Epithelial cell of proximal tubule (primary cell): Measurements from ENCODE around the gene SBF1. TPM values are rescaled to one million over a fixed set of nuclear protein-coding genes. Genes with fewer than 3 reads are reported as not detected.

Source experiments
- DNase-seq: peaks from one replicate; pipeline ENCODE4 v3.0.0-alpha.2; 2011; ENCODE audit warnings: low read depth
- H3K4me3 ChIP-seq: 2 replicates; pipeline ENCODE4 v1.5.1; 2011; ENCODE audit warnings: low read depth, mild to moderate bottlenecking, low read length
- total RNA-seq: library from RNA; depleted of rRNA; stranded (reverse); fragments of >200 nt; gene quantifications from 2 replicates; pipeline ENCODE4 v1.2.3, GENCODE V29; 2015
- TF ChIP-seq, protein P1 (sequence below): conservative IDR thresholded peaks from 2 replicates; pipeline ENCODE4 v1.5.1; 2012; ENCODE audit warnings: low read depth, mild to moderate bottlenecking, low read length

SBF1 gene
- total RNA-seq, 1 donor from 2014 or later, result 56.6 TPM

DNA sequence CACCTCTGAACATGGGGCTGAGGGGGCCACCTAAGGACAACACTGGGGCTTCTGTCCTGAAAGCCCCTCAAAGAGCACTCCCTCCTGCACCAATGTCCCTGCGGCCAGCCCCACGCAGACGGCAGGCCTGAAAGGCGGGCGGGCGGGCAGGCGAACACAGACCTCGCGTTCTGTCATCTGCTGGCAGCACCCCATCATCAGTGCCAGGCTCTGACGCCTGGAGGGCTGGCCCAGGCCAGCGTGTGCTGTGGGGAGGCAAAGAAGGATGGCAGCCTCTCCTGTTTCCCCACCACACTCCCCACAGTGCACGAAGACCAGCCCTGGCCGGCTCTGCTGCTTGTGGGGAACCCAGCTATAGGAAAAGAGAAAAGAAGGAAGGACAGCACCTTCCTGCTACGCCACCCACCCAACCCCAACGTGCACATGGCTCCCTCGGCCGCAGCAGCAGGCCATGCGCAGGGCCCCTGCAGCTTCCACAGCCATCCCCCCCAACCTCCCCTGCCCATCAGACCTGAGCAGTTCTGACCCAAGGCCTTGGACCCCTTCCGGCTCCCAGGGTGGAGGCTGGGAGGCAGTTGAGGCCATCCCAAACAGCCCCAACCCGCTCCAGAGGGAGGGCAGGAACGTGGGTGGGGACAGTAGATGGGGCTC, 3.5 kb downstream of the SBF1 start:
- TF ChIP-seq, protein P1, sequence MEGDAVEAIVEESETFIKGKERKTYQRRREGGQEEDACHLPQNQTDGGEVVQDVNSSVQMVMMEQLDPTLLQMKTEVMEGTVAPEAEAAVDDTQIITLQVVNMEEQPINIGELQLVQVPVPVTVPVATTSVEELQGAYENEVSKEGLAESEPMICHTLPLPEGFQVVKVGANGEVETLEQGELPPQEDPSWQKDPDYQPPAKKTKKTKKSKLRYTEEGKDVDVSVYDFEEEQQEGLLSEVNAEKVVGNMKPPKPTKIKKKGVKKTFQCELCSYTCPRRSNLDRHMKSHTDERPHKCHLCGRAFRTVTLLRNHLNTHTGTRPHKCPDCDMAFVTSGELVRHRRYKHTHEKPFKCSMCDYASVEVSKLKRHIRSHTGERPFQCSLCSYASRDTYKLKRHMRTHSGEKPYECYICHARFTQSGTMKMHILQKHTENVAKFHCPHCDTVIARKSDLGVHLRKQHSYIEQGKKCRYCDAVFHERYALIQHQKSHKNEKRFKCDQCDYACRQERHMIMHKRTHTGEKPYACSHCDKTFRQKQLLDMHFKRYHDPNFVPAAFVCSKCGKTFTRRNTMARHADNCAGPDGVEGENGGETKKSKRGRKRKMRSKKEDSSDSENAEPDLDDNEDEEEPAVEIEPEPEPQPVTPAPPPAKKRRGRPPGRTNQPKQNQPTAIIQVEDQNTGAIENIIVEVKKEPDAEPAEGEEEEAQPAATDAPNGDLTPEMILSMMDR, result no peak
- no peak overlapping the region for H3K4me3 ChIP-seq
- DNase-seq, result no peak

DNA sequence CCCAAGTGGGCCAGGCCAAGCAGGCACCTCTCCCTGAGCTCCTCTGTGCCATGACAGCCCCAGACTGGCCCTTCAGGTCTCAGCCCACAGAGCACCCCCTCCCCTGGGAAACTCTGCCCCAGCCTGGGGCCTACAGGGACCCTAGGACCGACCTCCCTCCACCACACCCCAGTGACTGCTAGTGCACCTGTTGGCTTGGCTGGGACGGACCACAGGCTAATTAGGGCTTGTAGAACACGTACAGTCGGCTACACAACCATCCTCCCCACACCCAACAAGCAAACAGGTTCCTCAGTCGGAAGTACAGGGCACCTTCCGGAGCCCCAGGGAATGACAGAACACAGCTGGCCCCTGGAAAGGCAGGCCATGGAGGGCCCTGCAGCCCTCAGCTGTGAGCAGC, 4.3 kb downstream of the SBF1 start:
- TF ChIP-seq, protein P1, result no peak
- no peak for DNase-seq
- no peak overlapping the region for H3K4me3 ChIP-seq

DNA sequence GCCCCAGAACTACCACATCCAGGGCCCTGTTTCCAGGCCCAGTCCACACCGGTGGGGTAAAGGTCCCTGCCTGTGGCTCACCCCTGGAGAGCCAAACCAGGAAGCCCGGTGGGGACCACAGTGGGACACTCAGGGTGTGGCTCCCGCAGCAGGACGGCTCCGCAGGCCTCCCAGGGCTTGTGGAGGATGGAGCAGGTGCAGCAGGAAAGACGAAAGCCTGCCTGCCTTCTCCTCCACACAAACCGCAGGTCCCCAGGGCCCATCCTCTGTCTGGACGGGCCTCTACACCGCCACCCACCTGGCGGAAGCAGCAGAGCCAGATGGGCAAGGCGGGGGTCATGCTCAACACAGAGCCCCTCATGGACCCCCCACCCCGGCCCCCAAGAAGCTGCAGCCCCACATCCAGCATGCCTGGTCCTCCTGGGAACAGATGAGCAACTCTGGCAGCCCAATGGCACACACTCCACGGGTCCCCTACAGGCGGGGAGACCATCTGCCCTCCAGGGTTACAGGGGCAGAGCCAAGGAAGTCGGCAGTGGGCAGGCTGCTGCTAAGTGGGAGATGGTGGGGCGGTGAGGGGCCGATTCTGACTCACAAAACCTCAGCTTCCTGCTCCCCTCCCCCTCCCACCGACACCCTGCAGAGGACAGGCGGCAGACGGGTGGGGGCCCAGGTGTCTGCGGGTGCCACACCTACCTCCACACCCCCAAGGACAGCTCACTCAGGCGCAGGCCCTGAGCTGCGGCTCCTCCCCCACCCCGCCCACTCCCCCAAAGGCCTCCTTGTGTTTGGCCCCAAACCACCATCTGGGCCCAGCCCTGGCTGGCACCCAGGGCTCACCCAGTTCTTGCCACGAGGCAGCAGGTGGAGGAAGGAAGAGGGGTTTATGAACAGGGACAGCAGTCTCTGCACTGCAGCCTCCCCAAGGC, 5.2 kb downstream of the SBF1 start:
- TF ChIP-seq, protein P1, result no peak
- no peak overlapping the region for H3K4me3 ChIP-seq
- no peak for DNase-seq

DNA sequence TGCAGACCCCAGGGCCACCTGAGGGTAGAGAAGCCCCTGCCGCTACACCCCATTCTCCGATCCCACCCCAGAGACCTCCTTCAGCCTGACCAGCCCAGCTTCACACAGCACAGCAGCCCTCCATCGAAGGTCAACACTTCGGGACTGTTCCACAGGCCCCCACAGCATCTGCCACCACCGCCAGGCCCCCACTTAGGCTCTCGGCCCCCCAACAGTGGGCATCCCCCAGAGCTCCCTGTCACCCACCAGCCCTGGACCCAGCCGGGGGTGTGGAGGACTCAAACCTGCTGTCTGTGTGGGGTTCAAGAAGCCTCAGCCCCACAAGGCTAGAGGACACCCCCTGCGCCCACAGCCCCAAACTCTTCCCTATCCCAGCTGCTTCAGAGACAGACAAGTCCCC, 6.2 kb downstream of the SBF1 start:
- no peak overlapping the region for H3K4me3 ChIP-seq
- no peak for DNase-seq
- TF ChIP-seq, protein P1, result no peak

DNA sequence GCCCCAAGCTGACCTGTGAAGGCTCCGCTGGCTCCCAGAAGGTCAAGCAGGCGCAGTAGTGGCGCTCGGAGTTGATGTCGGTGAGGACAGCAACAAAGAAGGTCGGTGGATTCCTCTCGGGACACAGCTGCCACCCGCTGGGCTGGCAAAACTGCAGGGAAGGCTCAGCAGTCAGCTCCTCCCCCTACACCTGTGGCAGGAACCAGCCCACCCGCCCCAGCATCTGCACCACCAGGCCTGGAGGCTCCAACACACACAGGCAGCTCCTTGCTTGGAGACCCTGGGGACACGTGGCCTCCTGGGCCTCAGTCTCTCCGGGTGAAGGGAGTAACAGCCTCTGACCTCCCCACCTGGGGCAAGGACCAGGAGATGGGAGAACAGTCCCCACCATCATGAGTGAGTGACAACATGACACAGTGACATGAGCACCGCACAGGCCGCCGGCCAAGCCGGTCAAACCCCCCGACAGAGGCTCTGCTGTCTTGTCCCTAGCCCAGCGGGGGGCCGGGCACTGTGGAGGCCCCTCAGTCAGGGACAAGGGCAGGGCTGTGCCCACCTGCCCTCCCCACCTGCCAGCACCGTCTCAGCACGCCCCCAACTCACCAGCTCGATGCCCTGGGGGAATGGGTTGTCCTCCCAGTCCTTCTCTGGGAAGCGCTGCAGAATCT, 6.9 kb downstream of the SBF1 start:
- no peak overlapping the region for H3K4me3 ChIP-seq
- TF ChIP-seq, protein P1, result no peak
- no peak for DNase-seq

DNA sequence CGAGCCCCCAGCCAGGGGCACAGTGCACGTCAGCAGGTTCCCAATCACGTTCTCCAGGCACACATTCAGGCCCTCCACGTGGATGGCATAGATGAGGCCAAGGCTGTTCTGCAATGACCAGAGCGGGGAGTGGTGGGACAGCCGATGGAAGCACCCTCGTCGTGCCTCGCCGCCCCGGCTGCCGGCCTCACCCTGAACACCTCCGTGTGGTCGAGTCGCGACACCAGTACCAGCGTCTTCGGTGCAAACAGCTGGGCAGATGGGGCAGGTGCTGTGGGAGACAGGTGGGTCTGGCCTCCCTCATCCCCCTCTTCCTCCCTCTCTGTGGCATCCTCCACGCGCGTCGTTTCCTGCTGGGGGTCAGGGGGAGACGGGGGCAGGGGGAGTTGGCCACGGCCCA, 7.5 kb downstream of the SBF1 start:
- TF ChIP-seq, protein P1, result no peak
- H3K4me3 ChIP-seq, result no peak overlapping the region
- no peak for DNase-seq
